Measurements from ENCODE around the gene STAG1. TPM values are rescaled to one million over a fixed set of nuclear protein-coding genes. Genes with fewer than 3 reads are reported as not detected.
"Not testable (repeated sequence)": the region's sequence is repeated elsewhere in the genome, so short reads cannot be mapped to it uniquely, and the experiment has no call there.

STAG1 gene
- polyA plus RNA-seq, 1 donor from 2014 or later = 30.8 TPM

GRCh38 chr3:136750209-136750896 lies 1.8 kb downstream of the STAG1 start:
- no peaks in the 10 kb centered on the region for H3K36me3 ChIP-seq (ENCODE audit: insufficient read depth, low read length)
- no peak overlapping the region for H3K27ac ChIP-seq (ENCODE audit: low read length)
- no peaks in the 10 kb centered on the region for H4K20me1 ChIP-seq (ENCODE audit: insufficient read depth)
- peak overlapping the region; percentile 87 for H3K9ac ChIP-seq (ENCODE audit: low read length)
- H3K9me3 ChIP-seq (ENCODE audit: low read length) = no peaks in the 10 kb centered on the region
- TF ChIP-seq TAF1 (IDR thresholded peaks at IDR 0.05; ENCODE audit: low read depth) (no peak), REST (IDR thresholded peaks at IDR 0.05; ENCODE audit: borderline replicate concordance) (no peak), EZH2 (IDR thresholded peaks at IDR 0.05; ENCODE audit: borderline replicate concordance, insufficient read depth, low read length, poor library complexity, severe bottlenecking) (no peak), SMC3 (conservative IDR thresholded peaks at IDR 0.05; ENCODE audit: poor library complexity) (no peak), EP300 (conservative IDR thresholded peaks at IDR 0.05; ENCODE audit: poor library complexity, severe bottlenecking) (no peak), POLR2AphosphoS5 (IDR thresholded peaks at IDR 0.05) (no peak), RAD21 (conservative IDR thresholded peaks at IDR 0.05) (no peak), CTCF (IDR thresholded peaks at IDR 0.05; ENCODE audit: poor library complexity, severe bottlenecking) (no peak), MXI1 (conservative IDR thresholded peaks at IDR 0.05; ENCODE audit: poor library complexity, severe bottlenecking) (no peak)
- no peaks in the 10 kb centered on the region for H3K9me2 ChIP-seq (ENCODE audit: insufficient read depth, low read length)
- H3K4me3 ChIP-seq (ENCODE audit: low read length) = peak overlapping the region; percentile 82
- no peaks in the 10 kb centered on the region for H3F3A ChIP-seq (ENCODE audit: insufficient read depth, low read length, poor library complexity, severe bottlenecking)
- no peak overlapping the region for H2AFZ ChIP-seq (ENCODE audit: low read depth, low read length)
- peak overlapping the region; percentile 81 for H3K4me2 ChIP-seq (ENCODE audit: low read length)
- H3K79me2 ChIP-seq (replicated peaks; ENCODE audit: insufficient read depth, low read length) = peaks cover 56% of the 10 kb centered on the region
- H3K27me3 ChIP-seq (ENCODE audit: insufficient read depth, low read depth, low read length) = no peaks in the 10 kb centered on the region

- H3K9me3 ChIP-seq (ENCODE audit: low read length); H3K9me2 ChIP-seq (ENCODE audit: insufficient read depth, low read length); H4K20me1 ChIP-seq (ENCODE audit: insufficient read depth); H3K9ac ChIP-seq (ENCODE audit: low read length); H3F3A ChIP-seq (ENCODE audit: insufficient read depth, low read length, poor library complexity, severe bottlenecking); H3K27ac ChIP-seq (ENCODE audit: low read length); H2AFZ ChIP-seq (ENCODE audit: low read depth, low read length); H3K4me2 ChIP-seq (ENCODE audit: low read length); H3K4me3 ChIP-seq (ENCODE audit: low read length); H3K27me3 ChIP-seq (ENCODE audit: insufficient read depth, low read depth, low read length); H3K36me3 ChIP-seq (ENCODE audit: insufficient read depth, low read length): not testable (repeated sequence)
- peaks cover 64% of the 10 kb centered on the region for H3K79me2 ChIP-seq (replicated peaks; ENCODE audit: insufficient read depth, low read length)
Observed at GRCh38 chr3:136749602-136750001, 2.6 kb downstream of the STAG1 start.

Data from neural cell (in vitro differentiated cells).